ENCODE data around the gene GTF2H3. TPM values are rescaled to one million over a fixed set of nuclear protein-coding genes. Genes with fewer than 3 reads are reported as not detected.

Gene GTF2H3
- total RNA-seq, 2 donors from 2014 or later, result 22.1 to 27.3 TPM

GRCh38 chr12:123621101-123621500, 12.5 kb upstream of the GTF2H3 start:
- H3K36me3 ChIP-seq, result peaks cover 25% of the 10 kb centered on the region
- no peaks in the 10 kb centered on the region for H3K27me3 ChIP-seq
- H3K4me1 ChIP-seq, result no peaks in the 10 kb centered on the region
- DNase-seq, result no peak
- H3K27ac ChIP-seq, result no peak overlapping the region
- TF ChIP-seq CTCF (IDR thresholded peaks at IDR 0.05), result no peak
- intact Hi-C loops (cut with DNase I), result no loop called here
- no peaks in the 10 kb centered on the region for H3K9me3 ChIP-seq
- no peak overlapping the region for H3K4me3 ChIP-seq
- no peak overlapping the region for H3K9ac ChIP-seq (ENCODE audit: low read depth in 2 of 2, low read length in 2 of 2)

GRCh38 chr12:123621619-123622530, 11.8 kb upstream of the GTF2H3 start:
- no peak for TF ChIP-seq CTCF (IDR thresholded peaks at IDR 0.05)
- Histone ChIP-seq H3K9me3 (no peaks in the 10 kb centered on the region), H3K27me3 (no peaks in the 10 kb centered on the region), H3K4me3 (no peak overlapping the region), H3K27ac (no peak overlapping the region), H3K9ac (ENCODE audit: low read depth in 2 of 2, low read length in 2 of 2) (no peak overlapping the region), H3K36me3 (peaks cover 32% of the 10 kb centered on the region), H3K4me1 (no peaks in the 10 kb centered on the region)
- intact Hi-C loops (cut with DNase I), result no loop called here
- DNase-seq, result no peak

GRCh38 chr12:123634142-123634561, 523 bp downstream of the GTF2H3 start:
- Histone ChIP-seq H3K9me3 (no peaks in the 10 kb centered on the region), H3K4me3 (peak overlapping the region; percentile 99), H3K27me3 (no peaks in the 10 kb centered on the region), H3K4me1 (peaks cover 10% of the 10 kb centered on the region), H3K27ac (peak overlapping the region; percentile 68), H3K9ac (ENCODE audit: low read depth in 2 of 2, low read length in 2 of 2) (peak overlapping the region; percentile 45 to 92), H3K36me3 (peaks cover 9% of the 10 kb centered on the region)
- intact Hi-C loops (cut with DNase I), result no loop called here
- TF ChIP-seq CTCF (IDR thresholded peaks at IDR 0.05), result no peak
- DNase-seq, result peak; percentile 21

GRCh38 chr12:123643911-123644310, 10.3 kb downstream of the GTF2H3 start:
- DNase-seq, result no peak
- peaks cover 8% of the 10 kb centered on the region for H3K36me3 ChIP-seq
- H3K9ac ChIP-seq (ENCODE audit: low read depth in 2 of 2, low read length in 2 of 2), result no peak overlapping the region

GRCh38 chr12:123645380-123645779, 11.8 kb downstream of the GTF2H3 start:
- DNase-seq, result no peak
- Histone ChIP-seq H3K4me3 (no peak overlapping the region), H3K9me3 (no peaks in the 10 kb centered on the region), H3K27ac (no peak overlapping the region), H3K9ac (ENCODE audit: low read depth in 2 of 2, low read length in 2 of 2) (no peak overlapping the region), H3K27me3 (no peaks in the 10 kb centered on the region), H3K36me3 (peaks cover 8% of the 10 kb centered on the region), H3K4me1 (no peaks in the 10 kb centered on the region)
- intact Hi-C loops (cut with DNase I), result no loop called here
- TF ChIP-seq CTCF (IDR thresholded peaks at IDR 0.05), result no peak

More at GRCh38 chr12:123643911-123644310, 10.3 kb downstream of the GTF2H3 start:
- H3K4me1 ChIP-seq, result no peaks in the 10 kb centered on the region
- intact Hi-C loops (cut with DNase I), result no loop called here
- no peaks in the 10 kb centered on the region for H3K9me3 ChIP-seq
- no peaks in the 10 kb centered on the region for H3K27me3 ChIP-seq
- H3K27ac ChIP-seq, result no peak overlapping the region
- H3K4me3 ChIP-seq, result no peak overlapping the region
- TF ChIP-seq CTCF (IDR thresholded peaks at IDR 0.05), result no peak

Measured in colonic mucosa (tissue), 4 donors.